DND-41 (cell line): ENCODE results near the gene FAM234A.

Experiments
- EZH2 ChIP-seq: IDR thresholded peaks from 3 replicates; pipeline ENCODE4 v1.6.1; 2012; ENCODE audit warnings: borderline replicate concordance, low read depth, mild to moderate bottlenecking, moderate library complexity, low read length, inconsistent platforms; ENCODE audit not compliant: severe bottlenecking
- TF ChIP-seq, protein P1 (sequence below): IDR thresholded peaks from 2 replicates; pipeline ENCODE4 v1.5.1; 2012; ENCODE audit warnings: borderline replicate concordance, low read length, moderate library complexity, mild to moderate bottlenecking; ENCODE audit not compliant: poor library complexity, severe bottlenecking; ENCODE audit errors: extremely low read depth

DNA sequence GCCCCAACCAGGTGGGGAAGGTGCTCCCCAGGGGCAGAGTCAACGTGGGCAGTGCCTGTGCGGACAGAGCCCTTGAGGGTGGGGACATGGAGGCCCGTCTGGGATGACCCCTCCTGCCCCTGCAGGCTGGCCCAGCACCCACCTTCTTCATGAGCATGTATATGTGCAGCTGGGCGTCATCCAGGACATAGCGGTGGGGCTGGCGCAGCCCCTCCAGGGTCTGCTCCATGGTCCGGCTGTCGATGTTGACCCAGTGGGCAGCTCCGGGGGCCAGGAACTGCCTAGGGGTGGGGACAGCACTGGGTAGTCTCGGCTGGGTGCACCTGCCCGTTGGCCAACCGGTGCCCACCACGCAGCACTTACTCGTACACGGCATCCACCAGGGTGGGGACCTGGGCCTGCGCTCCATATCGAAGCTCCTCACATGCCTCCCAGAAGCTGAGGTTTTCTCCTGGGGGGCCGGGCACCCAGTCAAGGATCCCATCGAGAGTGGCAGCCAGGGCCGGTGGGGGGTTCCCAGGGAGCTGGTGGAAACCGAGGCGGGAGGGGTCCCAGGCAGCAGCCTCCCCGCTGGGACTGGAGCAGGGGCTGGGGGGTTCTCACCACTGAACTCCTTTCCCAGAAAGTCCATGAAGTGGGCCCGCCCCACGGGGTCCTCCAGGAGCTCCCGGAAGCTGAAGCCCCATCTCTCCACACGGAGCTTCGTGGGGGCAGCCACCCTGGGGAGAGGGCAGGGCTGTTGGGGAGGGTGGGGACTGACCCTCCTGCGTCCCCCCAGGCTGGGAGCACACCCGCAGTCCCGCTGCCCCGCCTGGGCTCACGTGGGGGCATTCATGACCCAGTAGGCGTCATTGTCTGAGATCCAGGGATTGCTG, 36.0 kb downstream of the FAM234A start:
- TF ChIP-seq, protein P1, sequence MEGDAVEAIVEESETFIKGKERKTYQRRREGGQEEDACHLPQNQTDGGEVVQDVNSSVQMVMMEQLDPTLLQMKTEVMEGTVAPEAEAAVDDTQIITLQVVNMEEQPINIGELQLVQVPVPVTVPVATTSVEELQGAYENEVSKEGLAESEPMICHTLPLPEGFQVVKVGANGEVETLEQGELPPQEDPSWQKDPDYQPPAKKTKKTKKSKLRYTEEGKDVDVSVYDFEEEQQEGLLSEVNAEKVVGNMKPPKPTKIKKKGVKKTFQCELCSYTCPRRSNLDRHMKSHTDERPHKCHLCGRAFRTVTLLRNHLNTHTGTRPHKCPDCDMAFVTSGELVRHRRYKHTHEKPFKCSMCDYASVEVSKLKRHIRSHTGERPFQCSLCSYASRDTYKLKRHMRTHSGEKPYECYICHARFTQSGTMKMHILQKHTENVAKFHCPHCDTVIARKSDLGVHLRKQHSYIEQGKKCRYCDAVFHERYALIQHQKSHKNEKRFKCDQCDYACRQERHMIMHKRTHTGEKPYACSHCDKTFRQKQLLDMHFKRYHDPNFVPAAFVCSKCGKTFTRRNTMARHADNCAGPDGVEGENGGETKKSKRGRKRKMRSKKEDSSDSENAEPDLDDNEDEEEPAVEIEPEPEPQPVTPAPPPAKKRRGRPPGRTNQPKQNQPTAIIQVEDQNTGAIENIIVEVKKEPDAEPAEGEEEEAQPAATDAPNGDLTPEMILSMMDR: no peak
- no peak for TF ChIP-seq EZH2
